Measurements from ENCODE around the gene RHOV.

Gene RHOV

GRCh38 chr15:40857601-40858341, 16.3 kb downstream of the RHOV start:
- peak; percentile 99 for TF ChIP-seq CTCF (conservative IDR thresholded peaks at IDR 0.05)
- TF ChIP-seq ZFX (IDR thresholded peaks at IDR 0.05) = no peak
- H3K27ac ChIP-seq = peak overlapping the region; percentile 80

- TF ChIP-seq CTCF (conservative IDR thresholded peaks at IDR 0.05) (no peak), ZFX (IDR thresholded peaks at IDR 0.05) (no peak)
- H3K27ac ChIP-seq = peak overlapping the region; percentile 80
These were observed 17.3 kb downstream of the RHOV start for GRCh38 chr15:40856746-40857145.

GRCh38 chr15:40855706-40856234, 18.3 kb downstream of the RHOV start:
- no peak for TF ChIP-seq ZFX (IDR thresholded peaks at IDR 0.05)
- peak overlapping the region; percentile 80 for H3K27ac ChIP-seq

GRCh38 chr15:40854161-40854560, 19.9 kb downstream of the RHOV start:
- no peak overlapping the region for H3K27ac ChIP-seq
- TF ChIP-seq ZFX (IDR thresholded peaks at IDR 0.05) = no peak
- no peak for TF ChIP-seq CTCF (conservative IDR thresholded peaks at IDR 0.05)

GRCh38 chr15:40853241-40853890, 20.7 kb downstream of the RHOV start:
- no peak overlapping the region for H3K27ac ChIP-seq
- TF ChIP-seq ZFX (IDR thresholded peaks at IDR 0.05) = no peak
- TF ChIP-seq CTCF (conservative IDR thresholded peaks at IDR 0.05) = no peak

GRCh38 chr15:40852529-40852928, 21.5 kb downstream of the RHOV start:
- no peak overlapping the region for H3K27ac ChIP-seq
- TF ChIP-seq CTCF (conservative IDR thresholded peaks at IDR 0.05) (no peak), ZFX (IDR thresholded peaks at IDR 0.05) (no peak)

GRCh38 chr15:40850576-40851112, 23.4 kb downstream of the RHOV start:
- TF ChIP-seq CTCF (conservative IDR thresholded peaks at IDR 0.05) = no peak
- TF ChIP-seq ZFX (IDR thresholded peaks at IDR 0.05) = no peak

More at GRCh38 chr15:40850576-40851112, 23.4 kb downstream of the RHOV start:
- no peak overlapping the region for H3K27ac ChIP-seq

All from C4-2B (cell line).